Right atrium auricular region (tissue), 2 donors: Measurements from ENCODE around the gene TNNC1. TPM values are rescaled to one million over a fixed set of nuclear protein-coding genes. Genes with fewer than 3 reads are reported as not detected.

Experiments
- DNase-seq: peaks from one replicate; pipeline ENCODE4 v3.0.0-alpha.2; 2019; ENCODE audit warnings: low spot score
- H3K27ac ChIP-seq, 2 donors: fragments of 200-600 bp; sonication (generic); 1 replicate in 1 of 2; 2 replicates in 1 of 2; pipeline ENCODE4 v1.5.1; 2016 to 2019
- H3K27me3 ChIP-seq, 2 donors: fragments of 200-600 bp; sonication (generic); one replicate each; pipeline versions ENCODE4 v1.5.1 to v1.6.0; 2017 to 2019
- H3K36me3 ChIP-seq: fragments of 200-600 bp; sonication (generic); one replicate; pipeline ENCODE4 v1.5.1; 2016
- H3K4me1 ChIP-seq, 2 donors: fragments of 200-600 bp; sonication (generic); one replicate each; pipeline versions ENCODE4 v1.5.1 to v1.6.0; 2017 to 2019
- H3K4me3 ChIP-seq, 2 donors: fragments of 200-600 bp; sonication (generic); 1 replicate in 1 of 2; 2 replicates in 1 of 2; pipeline ENCODE4 v1.5.1; 2017 to 2019; ENCODE audit warnings: mild to moderate bottlenecking in 1 of 2, moderate library complexity in 1 of 2
- H3K9me3 ChIP-seq, 2 donors: fragments of 200-600 bp; sonication (generic); one replicate each; pipeline ENCODE4 v1.5.1; 2019
- CTCF ChIP-seq, 2 donors: fragments of 200-600 bp; sonication (generic); IDR thresholded peaks; one replicate each; pipeline ENCODE4 v1.5.1; 2019; ENCODE audit warnings: antibody characterized with exemption in 2 of 2
- total RNA-seq, 2 donors: library from RNA; depleted of rRNA; stranded (reverse); fragments of >200 nt; gene quantifications; one replicate each; pipeline ENCODE4 v1.1.0, GENCODE V29; 2016

Gene TNNC1
- total RNA-seq, 2 donors from 2014 or later: 4,697 to 8,249 TPM

- Histone ChIP-seq H3K4me1 (peaks cover 0 to 42% of the 10 kb centered on the region in 2 donors), H3K27ac (no peak overlapping the region), H3K4me3 (no peak overlapping the region), H3K36me3 (peaks cover 46% of the 10 kb centered on the region), H3K9me3 (no peaks in the 10 kb centered on the region), H3K27me3 (no peaks in the 10 kb centered on the region)
- TF ChIP-seq CTCF (IDR thresholded peaks at IDR 0.05): no peak
- no peak for DNase-seq
Measured at GRCh38 chr3:52408466-52408865, 45.4 kb downstream of the TNNC1 start.

DNA sequence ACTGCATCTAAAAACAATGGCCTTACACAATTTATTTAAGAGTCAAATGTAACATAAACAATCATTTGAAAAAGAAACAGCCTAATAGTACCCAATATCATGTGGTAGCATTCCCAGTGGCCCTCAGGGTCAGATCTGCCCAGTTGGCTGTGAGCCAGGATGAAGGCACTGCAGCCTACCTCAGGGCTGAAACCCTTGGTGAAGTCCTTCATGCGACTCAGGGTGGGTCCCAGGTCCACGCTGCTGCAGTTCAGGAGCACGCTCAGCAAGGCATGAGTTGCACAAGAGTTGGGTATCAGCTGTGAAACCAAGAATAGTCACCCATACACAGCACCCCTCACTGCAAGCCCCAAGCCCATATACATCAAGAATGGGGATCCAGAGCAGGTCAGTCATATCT, 46.1 kb downstream of the TNNC1 start:
- DNase-seq: no peak
- no peaks in the 10 kb centered on the region for H3K27me3 ChIP-seq
- peaks cover 52% of the 10 kb centered on the region for H3K36me3 ChIP-seq
- no peak for TF ChIP-seq CTCF (IDR thresholded peaks at IDR 0.05)
- H3K9me3 ChIP-seq: no peaks in the 10 kb centered on the region
- H3K4me1 ChIP-seq: peaks cover 0 to 36% of the 10 kb centered on the region in 2 donors
- H3K4me3 ChIP-seq: no peak overlapping the region
- H3K27ac ChIP-seq: no peak overlapping the region

GRCh38 chr3:52406791-52407510, 46.9 kb downstream of the TNNC1 start:
- H3K27ac ChIP-seq: no peak overlapping the region
- no peak for TF ChIP-seq CTCF (IDR thresholded peaks at IDR 0.05)
- H3K9me3 ChIP-seq: no peaks in the 10 kb centered on the region
- H3K4me3 ChIP-seq: no peak overlapping the region
- peaks cover 61% of the 10 kb centered on the region for H3K36me3 ChIP-seq
- H3K27me3 ChIP-seq: no peaks in the 10 kb centered on the region
- peaks cover 0 to 28% of the 10 kb centered on the region in 2 donors for H3K4me1 ChIP-seq
- DNase-seq: no peak

- no peak for TF ChIP-seq CTCF (IDR thresholded peaks at IDR 0.05)
- no peak overlapping the region for H3K4me3 ChIP-seq
- peaks cover 0 to 21% of the 10 kb centered on the region in 2 donors for H3K4me1 ChIP-seq
- no peaks in the 10 kb centered on the region for H3K27me3 ChIP-seq
- no peaks in the 10 kb centered on the region for H3K9me3 ChIP-seq
- H3K36me3 ChIP-seq: peaks cover 67% of the 10 kb centered on the region
- no peak overlapping the region for H3K27ac ChIP-seq
- DNase-seq: no peak
Measured at GRCh38 chr3:52406231-52406661, 47.6 kb downstream of the TNNC1 start.

- Histone ChIP-seq H3K27me3 (no peaks in the 10 kb centered on the region), H3K36me3 (peaks cover 73% of the 10 kb centered on the region), H3K9me3 (no peaks in the 10 kb centered on the region), H3K4me3 (no peak overlapping the region), H3K4me1 (peaks cover 0 to 18% of the 10 kb centered on the region in 2 donors), H3K27ac (no peak overlapping the region)
- no peak for DNase-seq
- no peak for TF ChIP-seq CTCF (IDR thresholded peaks at IDR 0.05)
Measured at GRCh38 chr3:52405601-52406110, 48.2 kb downstream of the TNNC1 start.
